DND-41 (cell line): ENCODE data around the gene LCE3B.

ENCODE experiments used
- ATAC-seq: fragments of 200-7000 bp; cut with Tn5 transposase; 3 replicates; pipeline ENCODE4 v1.9.1; 2021; ENCODE audit warnings: low read depth; ENCODE audit not compliant: insufficient read depth
- DNase-seq: peaks from one replicate; pipeline ENCODE4 v3.0.0-alpha.2; 2020
- H2AFZ ChIP-seq: 2 replicates; pipeline ENCODE4 v1.6.0; 2012; ENCODE audit warnings: low read depth, low read length
- H3K27ac ChIP-seq: 2 replicates; pipeline ENCODE4 v1.5.1; 2012; ENCODE audit warnings: low read length, inconsistent platforms
- H3K27me3 ChIP-seq: fragments of 200-600 bp; sonication (generic); 2 replicates; pipeline ENCODE4 v1.6.0; 2012; ENCODE audit warnings: low read length, mild to moderate bottlenecking, inconsistent platforms; ENCODE audit not compliant: insufficient read depth, poor library complexity
- H3K36me3 ChIP-seq: 2 replicates; pipeline ENCODE4 v1.5.1; 2012; ENCODE audit warnings: low read length, inconsistent platforms; ENCODE audit not compliant: insufficient read depth
- H3K4me1 ChIP-seq: 2 replicates; pipeline ENCODE4 v1.5.1; 2012; ENCODE audit warnings: mild to moderate bottlenecking, low read length; ENCODE audit not compliant: insufficient read depth
- H3K4me2 ChIP-seq: 2 replicates; pipeline ENCODE4 v1.6.0; 2012; ENCODE audit warnings: mild to moderate bottlenecking, moderate library complexity, low read length, inconsistent platforms; ENCODE audit not compliant: insufficient read depth
- H3K4me3 ChIP-seq, 2 experiments: fragments of 200-600 bp in 1 of 2; shearing (Covaris generic) in 1 of 2; 2 replicates each; pipeline ENCODE4 v1.5.1; 2012 to 2016; ENCODE audit warnings: inconsistent platforms in 2 of 2, low read length in 2 of 2, mild to moderate bottlenecking in 2 of 2, low read depth in 1 of 2, moderate library complexity in 1 of 2
- H3K79me2 ChIP-seq: 2 replicates; pipeline ENCODE4 v1.6.0; 2012; ENCODE audit warnings: low read length, inconsistent platforms; ENCODE audit not compliant: insufficient read depth
- H3K9ac ChIP-seq: 2 replicates; pipeline ENCODE4 v1.6.0; 2012; ENCODE audit warnings: low read depth, mild to moderate bottlenecking, inconsistent platforms, low read length, moderate library complexity
- H3K9me3 ChIP-seq: 2 replicates; pipeline ENCODE4 v1.5.1; 2012; ENCODE audit warnings: low read length, moderate library complexity, mild to moderate bottlenecking, inconsistent platforms; ENCODE audit not compliant: insufficient read depth, severe bottlenecking
- H4K20me1 ChIP-seq: 2 replicates; pipeline ENCODE4 v1.6.0; 2012; ENCODE audit warnings: low read length; ENCODE audit not compliant: insufficient read depth
- EZH2 ChIP-seq: IDR thresholded peaks from 3 replicates; pipeline ENCODE4 v1.6.1; 2012; ENCODE audit warnings: borderline replicate concordance, low read depth, mild to moderate bottlenecking, moderate library complexity, low read length, inconsistent platforms; ENCODE audit not compliant: severe bottlenecking
- TF ChIP-seq, protein P1 (sequence below): IDR thresholded peaks from 2 replicates; pipeline ENCODE4 v1.5.1; 2012; ENCODE audit warnings: borderline replicate concordance, low read length, moderate library complexity, mild to moderate bottlenecking; ENCODE audit not compliant: poor library complexity, severe bottlenecking; ENCODE audit errors: extremely low read depth

LCE3B gene

DNA sequence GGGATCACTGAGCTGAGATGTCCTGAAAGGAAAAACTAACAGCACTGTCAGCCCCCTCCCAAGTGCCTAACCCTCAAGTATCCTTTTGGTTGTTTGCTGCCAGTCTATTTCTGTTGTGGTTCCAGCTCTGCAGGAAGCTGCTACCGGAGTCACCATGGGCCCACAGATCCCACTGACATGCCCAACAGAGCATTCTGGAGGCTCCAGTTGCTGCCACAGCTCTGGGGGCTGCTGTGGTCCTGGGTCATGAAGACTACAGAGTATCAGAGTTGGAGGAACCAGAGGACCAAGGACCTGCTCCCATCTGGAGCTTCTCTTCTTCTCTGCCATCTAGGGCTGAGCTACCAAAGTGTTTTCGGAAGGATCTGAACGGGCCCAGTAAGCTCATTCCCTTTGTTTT is 8.4 kb downstream of the LCE3B start:
- Histone ChIP-seq H3K4me2 (no peak overlapping the region), H2AFZ (no peak overlapping the region)
- TF ChIP-seq EZH2, result no peak
- TF ChIP-seq, protein P1, sequence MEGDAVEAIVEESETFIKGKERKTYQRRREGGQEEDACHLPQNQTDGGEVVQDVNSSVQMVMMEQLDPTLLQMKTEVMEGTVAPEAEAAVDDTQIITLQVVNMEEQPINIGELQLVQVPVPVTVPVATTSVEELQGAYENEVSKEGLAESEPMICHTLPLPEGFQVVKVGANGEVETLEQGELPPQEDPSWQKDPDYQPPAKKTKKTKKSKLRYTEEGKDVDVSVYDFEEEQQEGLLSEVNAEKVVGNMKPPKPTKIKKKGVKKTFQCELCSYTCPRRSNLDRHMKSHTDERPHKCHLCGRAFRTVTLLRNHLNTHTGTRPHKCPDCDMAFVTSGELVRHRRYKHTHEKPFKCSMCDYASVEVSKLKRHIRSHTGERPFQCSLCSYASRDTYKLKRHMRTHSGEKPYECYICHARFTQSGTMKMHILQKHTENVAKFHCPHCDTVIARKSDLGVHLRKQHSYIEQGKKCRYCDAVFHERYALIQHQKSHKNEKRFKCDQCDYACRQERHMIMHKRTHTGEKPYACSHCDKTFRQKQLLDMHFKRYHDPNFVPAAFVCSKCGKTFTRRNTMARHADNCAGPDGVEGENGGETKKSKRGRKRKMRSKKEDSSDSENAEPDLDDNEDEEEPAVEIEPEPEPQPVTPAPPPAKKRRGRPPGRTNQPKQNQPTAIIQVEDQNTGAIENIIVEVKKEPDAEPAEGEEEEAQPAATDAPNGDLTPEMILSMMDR, result no peak

GRCh38 chr1:152622803-152623202 is 9.2 kb downstream of the LCE3B start, which contains the start of gene LCE3A:
TSS of gene LCE3A (minus strand) at chr1:152623103. CDS start at chr1:152623103, 0 bp downstream.
- peak; percentile 87 for ATAC-seq
- Histone ChIP-seq H3K79me2 (no peaks in the 10 kb centered on the region), H3K27ac (no peak within 1 kb of the TSS), H3K4me2 (no peak within 1 kb of the TSS), H3K9ac (no peak within 1 kb of the TSS), H3K4me1 (0 out of 2 replicates have a peak, but pooled peaks cover 4% of the 10 kb centered on the region), H2AFZ (no peak within 1 kb of the TSS), H3K4me3 (no peak within 1 kb of the TSS), H3K36me3 (no peaks in the 10 kb centered on the region), H3K27me3 (no peaks in the 10 kb centered on the region), H3K9me3 (peaks cover 19% of the 10 kb centered on the region), H4K20me1 (no peaks in the 10 kb centered on the region)
- peak; percentile 58 for DNase-seq
- TF ChIP-seq EZH2, result no peak
- TF ChIP-seq, protein P1, result no peak

More for the DNA sequence above, 8.4 kb downstream of the LCE3B start:
- Histone ChIP-seq H3K4me3 (no peak overlapping the region), H3K27ac (no peak overlapping the region), H3K9ac (no peak overlapping the region), H3K27me3 (no peaks in the 10 kb centered on the region), H3K9me3 (peaks cover 19% of the 10 kb centered on the region), H3K4me1 (0 out of 2 replicates have a peak, but pooled peaks cover 4% of the 10 kb centered on the region), H3K36me3 (no peaks in the 10 kb centered on the region), H3K79me2 (no peaks in the 10 kb centered on the region), H4K20me1 (no peaks in the 10 kb centered on the region)
- DNase-seq (peak; percentile 5), ATAC-seq (0 out of 3 replicates have a peak, but pooled peaks have one; percentile 33)

DNA sequence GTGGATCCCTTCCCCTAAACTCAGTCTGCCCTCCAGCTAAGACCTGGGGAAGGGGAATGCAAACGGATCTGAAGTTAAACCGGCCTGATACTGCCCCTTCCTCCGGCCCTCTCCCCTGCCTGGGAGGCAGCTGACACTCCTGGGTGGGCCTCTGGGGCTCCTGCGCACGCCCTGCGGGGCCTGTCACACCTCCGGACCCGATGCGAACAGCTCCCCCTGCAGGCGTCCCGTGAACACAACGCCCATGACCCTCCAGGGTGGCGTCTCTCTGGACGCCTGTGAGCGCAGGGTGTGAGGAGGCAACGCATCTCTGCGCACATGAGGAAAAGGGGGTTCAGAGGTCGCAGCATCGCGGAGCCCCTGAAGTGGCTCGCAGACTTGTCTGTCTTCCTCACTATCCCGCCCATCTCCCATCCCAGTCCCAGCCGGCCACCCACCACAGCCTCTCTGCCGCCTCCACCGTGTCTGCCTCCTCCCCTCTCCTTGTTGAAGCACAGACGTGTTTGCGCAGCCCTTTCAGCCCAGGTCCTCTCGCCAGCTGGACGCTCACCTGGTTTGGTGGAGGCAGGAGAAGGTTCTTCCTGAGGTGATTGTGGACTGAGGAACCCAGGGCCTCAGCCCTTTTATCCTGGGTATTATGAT is 9.7 kb downstream of the LCE3B start:
- peak; percentile 35; the same call in 2 of the 3 replicates for ATAC-seq

More for the DNA sequence above, 9.7 kb downstream of the LCE3B start:
- no peaks in the 10 kb centered on the region for H4K20me1 ChIP-seq
- no peaks in the 10 kb centered on the region for H3K79me2 ChIP-seq
- H3K9ac ChIP-seq, result no peak overlapping the region
- H3K9me3 ChIP-seq, result peaks cover 14% of the 10 kb centered on the region
- H3K4me2 ChIP-seq, result no peak overlapping the region
- H3K4me3 ChIP-seq, result no peak overlapping the region
- TF ChIP-seq, protein P1, result peak; percentile 50
- TF ChIP-seq EZH2, result no peak
- 0 out of 2 replicates have a peak, but pooled peaks cover 4% of the 10 kb centered on the region for H3K4me1 ChIP-seq
- no peak for DNase-seq
- H3K27me3 ChIP-seq, result peaks cover 4% of the 10 kb centered on the region
- no peaks in the 10 kb centered on the region for H3K36me3 ChIP-seq
- no peak overlapping the region for H2AFZ ChIP-seq
- H3K27ac ChIP-seq, result no peak overlapping the region
